GM19372 (cell line): ENCODE results near the gene CFAP298.
"Not testable (repeated sequence)": the region's sequence is repeated elsewhere in the genome, so short reads cannot be mapped to it uniquely, and the experiment has no call there.

ENCODE experiments used
- ATAC-seq: cut with Tn5 transposase; IDR thresholded peaks from one replicate; pipeline ENCODE4 v1.9.1; 2021; ENCODE audit warnings: mild to moderate bottlenecking, low read depth, moderate library complexity; ENCODE audit not compliant: unreplicated experiment

Gene CFAP298, protein sequence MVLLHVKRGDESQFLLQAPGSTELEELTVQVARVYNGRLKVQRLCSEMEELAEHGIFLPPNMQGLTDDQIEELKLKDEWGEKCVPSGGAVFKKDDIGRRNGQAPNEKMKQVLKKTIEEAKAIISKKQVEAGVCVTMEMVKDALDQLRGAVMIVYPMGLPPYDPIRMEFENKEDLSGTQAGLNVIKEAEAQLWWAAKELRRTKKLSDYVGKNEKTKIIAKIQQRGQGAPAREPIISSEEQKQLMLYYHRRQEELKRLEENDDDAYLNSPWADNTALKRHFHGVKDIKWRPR

DNA sequence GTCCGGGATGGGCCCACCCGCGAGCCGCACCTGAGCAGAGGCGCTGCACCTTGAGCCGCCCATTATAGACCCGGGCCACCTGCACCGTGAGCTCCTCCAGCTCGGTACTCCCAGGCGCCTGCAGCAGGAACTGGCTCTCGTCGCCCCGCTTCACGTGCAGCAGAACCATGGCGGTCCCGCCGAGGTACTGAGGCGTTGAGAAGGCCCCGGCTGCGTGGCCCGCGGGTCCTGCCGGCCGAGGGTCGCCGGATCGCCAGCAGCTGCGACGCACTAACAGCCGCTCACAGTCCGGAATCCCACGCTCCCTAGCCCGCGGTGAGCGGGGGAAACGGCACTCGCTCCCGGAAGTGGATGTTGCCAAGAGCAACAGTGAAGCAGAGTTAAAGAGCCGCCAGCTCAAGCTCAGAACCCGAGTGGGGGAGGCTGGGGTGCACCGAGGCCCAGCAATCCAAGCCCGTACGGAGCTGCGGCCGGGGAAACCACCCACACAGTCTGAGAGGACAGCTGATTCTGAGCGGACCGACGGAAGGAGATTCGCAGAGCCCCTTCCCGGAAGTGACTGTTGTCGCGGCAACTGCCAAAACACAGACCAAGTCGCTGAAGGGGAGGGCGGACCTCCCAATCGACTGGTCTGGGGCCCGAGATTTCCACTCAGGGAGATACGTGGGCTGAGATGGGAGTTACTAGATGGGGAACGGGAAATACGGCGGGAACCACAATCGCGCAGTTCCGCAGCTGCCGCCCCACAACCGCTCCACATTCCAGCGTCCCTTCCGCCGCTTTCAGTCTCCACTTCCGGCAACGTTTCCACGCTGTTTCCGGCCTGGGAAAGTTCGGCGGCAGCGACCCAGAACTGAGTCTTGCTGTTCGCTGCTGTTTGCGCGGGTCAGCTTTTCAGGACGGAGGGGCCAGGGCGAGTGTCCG, at the start of gene CFAP298:
CFAP298 (minus strand) TSS at position 303 of the 924 bp plus-strand sequence; CDS start at position 169, 134 bp downstream.
- peak; percentile 87 for ATAC-seq

DNA sequence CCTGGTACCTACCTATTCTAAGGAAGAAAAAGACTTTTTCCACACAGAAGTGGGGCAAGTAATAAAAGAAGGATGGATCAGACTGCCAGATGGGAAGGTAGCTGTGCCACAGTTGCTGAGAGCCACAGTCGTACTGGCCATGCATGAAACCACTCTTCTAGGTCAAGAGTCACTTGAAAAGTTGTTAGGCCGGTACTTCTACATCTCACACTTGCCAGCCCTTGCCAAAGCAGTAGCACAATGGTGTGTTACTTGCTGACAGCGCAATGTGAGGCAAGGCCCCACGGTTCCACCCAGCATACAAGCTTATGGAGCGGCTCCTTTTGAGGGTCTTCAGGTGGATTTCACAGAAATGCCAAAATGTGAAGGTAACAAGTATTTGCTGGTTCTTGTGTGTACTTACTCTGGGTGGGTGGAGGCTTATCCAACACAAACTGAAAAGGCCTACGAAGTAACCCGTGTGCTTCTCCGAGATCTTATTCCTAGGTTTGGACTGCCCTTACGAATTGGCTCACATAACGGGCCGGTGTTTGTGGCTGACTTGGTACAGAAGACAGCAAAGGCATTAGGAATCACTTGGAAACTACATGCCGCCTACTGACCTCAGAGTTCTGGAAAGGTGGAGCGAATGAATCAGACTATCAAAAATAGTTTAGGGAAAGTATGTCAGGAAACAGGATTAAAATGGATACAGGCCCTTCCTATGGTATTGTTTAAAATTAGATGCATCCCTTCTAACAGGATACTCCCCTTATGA, 49.0 kb upstream of the CFAP298 start:
- not testable (repeated sequence) for ATAC-seq

DNA sequence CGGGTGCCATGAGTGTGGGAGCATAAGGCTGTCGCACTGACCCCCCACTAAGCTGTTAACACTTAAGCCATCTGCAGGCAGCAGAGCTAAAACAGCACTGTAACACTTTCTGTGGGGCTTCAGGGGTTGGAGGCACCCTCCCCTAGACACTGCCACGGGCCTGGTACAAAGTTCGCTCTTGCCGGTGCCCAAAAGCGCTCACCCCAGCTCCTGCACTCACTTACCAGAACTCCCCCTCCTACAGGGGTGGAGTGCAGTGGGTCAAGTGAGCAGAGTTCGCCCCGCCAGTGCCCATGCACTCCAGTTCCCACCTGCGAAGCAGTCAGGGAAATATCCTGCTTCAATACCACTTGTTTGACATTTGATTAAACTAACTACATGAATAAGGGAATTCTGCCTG, 46.3 kb upstream of the CFAP298 start:
- ATAC-seq = no peak

DNA sequence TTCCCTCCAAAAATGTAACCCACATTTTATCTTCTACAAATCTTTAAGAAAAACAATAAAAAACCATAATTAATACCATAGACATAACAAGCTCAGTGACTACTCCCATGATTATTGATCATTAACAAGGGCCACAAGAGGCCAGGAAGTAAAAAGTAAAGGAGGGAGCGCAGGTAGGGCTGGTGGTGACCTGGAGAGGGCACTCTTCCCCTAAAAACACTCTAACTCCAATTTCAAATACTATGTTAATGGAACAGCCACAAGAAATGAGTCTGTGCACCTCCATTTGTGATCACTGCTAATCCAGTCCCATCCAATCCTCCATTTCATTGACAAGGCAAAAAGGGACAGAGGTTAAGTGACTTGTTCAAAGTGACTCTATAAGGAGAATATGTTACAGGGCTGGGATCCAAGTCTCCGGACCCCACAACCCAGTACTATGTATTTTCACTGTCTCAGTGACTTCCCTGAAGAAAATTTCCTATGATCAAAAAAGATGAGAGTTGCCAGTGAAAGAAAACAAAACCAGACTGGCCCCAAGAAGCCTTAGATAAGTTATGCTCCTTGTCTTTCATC, 41.2 kb upstream of the CFAP298 start:
- no peak for ATAC-seq

DNA sequence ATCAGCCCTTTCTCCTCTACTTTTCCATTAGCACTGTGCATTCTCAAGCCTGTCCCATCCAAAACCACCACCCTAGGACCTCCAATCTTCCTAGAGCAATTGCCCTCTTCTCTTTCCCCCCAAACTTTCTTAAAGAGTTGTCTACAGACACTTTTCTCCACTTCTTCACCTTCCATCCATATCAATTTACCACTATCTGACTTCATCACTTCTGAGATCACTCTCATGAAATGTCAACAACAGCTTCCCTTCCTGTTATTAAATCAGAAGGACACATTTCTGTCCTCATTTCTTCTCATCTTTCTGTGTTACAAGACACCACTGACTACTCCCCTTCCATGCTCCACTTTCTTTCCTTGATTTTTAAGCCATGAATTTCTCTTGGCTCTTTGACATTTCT, 36.0 kb upstream of the CFAP298 start:
- ATAC-seq = no peak

DNA sequence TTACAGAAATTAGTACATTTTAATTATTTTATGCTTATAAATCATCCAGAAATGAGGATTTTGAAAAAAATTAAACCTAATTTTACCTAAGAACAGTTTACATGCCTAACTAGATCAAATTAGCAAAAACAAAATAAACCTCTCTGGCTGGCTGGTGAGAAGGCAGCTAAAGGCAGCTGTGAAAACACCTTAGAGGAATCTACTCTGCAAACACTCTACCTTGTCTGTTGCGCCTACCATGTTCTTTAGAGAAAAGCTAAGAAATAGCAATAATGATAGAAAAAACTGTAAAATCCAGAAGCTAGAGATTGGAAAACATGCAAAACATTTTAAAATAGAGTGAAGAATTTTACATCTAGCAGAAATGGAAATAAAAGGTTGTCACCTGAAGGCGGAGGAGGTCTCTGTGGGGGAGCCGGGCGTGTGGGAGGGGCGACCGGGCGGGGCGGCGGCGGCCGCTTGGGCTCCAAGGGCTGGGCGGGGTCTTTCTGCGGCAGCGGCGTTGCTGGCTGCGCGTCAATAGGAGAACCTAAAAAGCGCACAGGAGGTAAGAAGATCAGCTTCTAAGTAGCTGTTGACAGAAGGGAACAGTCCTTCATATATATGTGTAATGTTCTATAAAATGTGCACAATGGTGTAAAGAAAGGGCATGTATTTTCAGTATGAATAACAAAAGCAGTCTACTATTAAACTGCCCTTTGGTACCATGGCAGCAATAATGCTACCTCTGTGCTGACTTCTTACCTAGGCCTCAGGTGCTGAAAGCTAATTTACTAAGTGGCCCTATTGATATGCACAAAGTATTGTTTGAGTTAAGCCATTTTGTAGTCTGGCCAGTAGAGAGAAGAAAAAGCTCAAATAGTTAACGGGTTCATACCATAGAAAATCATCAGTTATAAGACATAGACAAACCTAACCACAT, 33.3 kb upstream of the CFAP298 start:
- ATAC-seq = no peak

DNA sequence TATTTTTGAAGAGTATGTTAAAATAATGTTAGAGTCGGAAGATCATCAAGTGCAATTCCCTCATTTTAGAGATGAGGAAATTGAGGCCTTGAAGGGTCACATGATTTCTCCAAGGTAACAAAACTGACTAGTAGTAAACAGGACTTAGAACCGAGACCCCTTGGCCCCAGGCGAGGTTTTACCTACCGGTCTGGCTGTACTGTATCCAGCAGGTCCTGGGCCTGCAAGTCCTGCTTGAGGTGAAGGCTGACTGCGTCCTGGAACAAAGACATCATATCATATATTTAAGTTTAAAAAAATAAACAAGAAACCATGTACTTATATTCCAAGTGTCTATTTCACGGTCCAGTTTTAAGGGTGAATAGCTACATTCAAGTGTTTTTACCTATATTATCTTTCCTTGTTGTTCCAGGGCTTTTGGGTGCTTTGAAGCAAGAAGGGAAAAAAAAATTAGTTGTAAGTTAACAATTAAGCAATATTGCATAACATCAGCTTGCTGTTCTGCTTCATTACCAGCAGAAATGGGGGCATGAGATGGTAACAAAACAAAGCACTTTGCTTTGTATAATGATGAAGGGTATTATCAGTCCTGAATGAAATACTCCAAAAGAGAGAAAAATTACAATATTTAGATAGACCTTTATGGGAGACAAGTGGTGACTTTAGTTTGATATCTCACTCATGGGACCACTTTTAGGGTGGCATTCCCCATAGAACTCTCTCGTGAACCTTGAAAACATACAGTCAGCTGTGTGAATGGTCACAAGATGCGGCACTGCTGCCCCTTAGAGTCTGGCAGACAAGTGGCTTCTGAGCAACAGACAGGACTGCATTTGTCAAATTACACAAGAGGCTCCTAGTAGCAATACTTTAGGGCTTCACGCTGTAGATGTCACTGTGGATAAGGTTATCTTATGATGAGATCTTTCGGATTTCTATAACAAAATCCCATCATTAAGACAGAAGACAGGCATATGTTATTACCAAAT, 29.8 kb upstream of the CFAP298 start:
- no peak for ATAC-seq

DNA sequence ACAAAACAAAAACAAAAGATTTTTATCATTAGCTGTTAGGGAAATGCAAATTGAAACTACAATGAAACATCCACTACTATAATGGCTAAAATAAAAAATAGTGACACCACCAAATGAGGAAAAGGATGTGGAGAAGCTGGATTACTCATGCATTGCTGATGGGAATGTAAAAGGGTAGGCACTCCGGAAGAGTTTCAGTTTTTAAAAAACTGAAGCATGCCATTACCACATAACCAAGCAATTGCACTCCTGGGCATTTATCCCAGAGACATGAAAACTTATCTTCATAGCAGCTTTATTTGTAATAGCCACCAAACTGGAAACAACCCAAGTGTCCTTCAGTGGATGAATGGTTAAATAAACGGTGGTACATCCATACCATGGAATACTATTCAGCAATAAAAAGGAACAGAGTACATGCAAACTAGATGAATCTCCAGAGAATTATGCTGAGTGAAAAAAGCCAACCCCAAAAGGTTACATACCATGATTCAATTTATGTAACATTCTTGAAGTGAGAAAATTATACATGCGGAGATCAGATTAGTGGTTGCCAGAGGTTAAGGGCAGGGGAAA, 14.5 kb upstream of the CFAP298 start:
- no peak for ATAC-seq

DNA sequence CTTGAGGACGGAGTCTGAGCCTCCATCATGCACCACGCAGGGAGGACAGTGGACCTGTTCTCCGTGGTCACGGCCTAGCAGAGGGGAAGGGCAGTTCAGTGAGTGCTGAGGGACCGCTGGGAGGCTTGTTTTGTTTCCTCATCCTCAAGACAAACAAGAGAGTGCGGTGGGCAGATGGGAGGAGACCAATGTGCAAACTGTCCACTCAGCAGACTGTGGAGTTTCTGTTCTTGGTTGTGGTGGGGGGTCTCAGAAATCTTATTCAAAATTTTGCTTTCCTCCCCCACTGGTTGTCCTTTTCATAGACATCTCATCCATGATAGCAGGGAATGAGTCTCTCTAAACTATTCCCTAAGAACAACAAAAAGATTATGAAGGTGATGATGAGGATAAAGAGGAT, 6.0 kb upstream of the CFAP298 start:
- not testable (repeated sequence) for ATAC-seq

DNA sequence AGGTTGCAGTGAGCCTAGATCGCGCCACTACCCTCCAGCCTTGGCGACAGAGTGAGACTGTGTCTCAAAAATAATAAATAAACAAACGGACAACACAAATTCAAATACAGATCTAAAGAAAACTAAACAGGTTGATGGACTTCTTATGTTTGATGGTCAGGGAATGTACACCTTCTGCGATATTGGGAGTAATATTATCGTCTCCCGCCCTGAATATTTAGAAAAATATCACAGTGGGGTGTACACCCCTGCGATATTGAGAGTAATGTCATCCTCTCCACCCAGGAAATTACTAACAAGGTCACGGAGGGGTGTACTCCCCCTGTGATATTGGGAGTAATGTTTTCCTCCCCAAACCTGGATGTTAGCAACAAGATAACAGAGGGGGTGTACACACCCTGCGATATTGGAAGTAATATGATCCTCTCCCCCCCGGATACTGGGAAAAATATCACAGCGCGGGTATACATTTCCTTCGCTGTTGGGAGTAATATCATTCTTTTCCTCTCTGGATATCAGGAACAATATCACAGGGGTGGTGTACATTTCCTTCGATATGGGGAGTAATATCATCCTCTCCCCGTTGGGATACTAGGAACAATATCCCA, 1.4 kb upstream of the CFAP298 start:
- no peak for ATAC-seq

DNA sequence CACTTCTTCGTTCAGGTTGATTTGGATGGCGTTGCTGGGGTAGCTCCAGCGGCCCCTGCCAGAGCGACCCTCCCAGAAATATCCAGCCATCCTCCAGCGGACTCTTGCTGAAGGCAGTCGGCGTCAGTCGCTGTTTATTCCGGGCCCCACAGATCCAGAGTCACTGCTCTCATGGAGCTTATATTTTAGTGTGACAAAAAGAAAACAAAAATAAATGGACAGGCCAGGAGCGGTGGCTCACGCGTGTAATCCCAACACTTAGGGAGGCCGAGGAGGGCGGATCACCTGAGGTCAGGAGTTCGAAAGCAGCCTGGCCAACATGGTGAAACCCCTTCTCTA, 791 bp upstream of the CFAP298 start:
- no peak for ATAC-seq

DNA sequence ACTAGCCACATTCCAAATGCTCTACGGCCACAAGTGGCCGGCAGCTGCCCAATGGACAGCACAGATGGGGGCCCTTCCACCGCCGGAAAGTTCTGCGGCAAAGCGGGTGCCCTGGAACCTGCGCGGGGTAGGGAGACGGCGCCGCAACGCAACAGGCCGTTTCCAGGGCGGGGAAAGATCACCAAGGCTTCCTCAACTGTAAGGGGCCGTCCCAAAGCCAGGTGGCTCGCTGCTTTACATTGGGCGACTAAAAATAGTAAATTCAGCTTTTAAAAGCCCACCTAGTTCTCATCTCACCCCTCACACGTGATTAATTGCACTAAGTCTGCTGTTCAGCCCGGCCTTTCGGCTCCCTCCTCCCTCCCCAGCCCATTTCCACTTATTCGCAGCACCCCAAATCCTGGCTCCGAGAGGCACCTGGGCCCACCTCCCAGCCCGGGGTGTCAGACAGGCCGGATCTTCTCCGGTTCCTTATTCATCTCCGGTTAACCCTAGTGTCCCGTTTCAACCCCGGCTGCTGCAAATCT, 643 bp downstream of the CFAP298 start:
- ATAC-seq = peak; percentile 22

DNA sequence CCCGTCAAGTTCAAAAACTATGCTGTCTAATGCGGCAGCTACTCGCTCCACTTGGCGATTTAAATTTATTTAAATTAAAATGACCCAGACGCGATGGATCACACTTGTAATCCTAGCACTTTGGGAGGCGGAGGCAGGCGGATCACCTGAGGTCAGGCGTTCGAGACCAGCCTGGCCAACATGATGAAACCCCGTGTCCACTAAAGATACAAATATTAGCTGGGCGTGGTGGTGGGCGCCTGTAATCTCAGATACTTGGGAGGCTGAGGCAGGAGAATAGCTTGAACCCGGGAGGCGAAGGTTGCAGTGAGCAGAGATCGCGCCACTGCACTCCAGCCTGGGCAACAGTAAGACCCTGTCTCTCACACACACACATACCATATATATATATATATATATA, 1.2 kb downstream of the CFAP298 start:
- ATAC-seq = not testable (repeated sequence)

DNA sequence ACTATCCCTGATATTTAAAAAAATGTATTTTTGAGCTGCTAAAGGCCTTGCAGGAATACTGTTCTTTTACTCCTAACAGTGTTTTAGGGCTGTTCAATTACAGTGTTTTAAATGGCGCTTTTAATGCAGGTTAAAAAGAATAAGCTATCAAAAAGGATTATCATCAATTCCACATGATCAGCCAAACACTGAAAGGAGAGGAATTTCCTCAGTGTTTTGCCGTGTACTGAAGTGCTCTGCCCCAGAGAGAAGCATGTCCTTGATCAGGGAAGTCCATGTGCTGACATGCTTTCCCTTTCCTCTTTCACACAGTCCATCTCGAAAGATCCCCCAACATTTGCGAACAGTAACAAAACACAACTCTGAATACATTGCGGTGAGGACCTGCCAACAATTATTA, 3.3 kb downstream of the CFAP298 start:
- no peak for ATAC-seq

DNA sequence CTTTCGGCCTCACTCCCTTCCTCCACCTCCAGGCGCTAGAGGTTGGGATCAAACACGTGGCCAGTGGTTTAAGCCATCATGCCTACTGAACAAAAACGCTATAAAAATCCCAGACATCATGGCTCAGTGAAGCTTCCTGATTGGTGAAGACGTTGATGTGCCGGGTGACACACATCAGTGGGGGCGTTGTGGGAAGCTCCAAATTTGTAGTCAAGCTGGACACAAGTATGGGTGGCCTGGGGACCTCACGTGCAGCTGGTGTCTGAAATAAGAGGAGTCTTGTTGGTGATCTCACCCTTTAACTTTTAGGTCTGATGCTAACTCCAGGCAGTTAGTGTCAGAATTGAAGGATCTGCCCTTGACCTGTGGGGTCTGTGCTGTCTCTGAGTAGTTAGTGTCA, 6.7 kb downstream of the CFAP298 start:
- ATAC-seq = no peak

DNA sequence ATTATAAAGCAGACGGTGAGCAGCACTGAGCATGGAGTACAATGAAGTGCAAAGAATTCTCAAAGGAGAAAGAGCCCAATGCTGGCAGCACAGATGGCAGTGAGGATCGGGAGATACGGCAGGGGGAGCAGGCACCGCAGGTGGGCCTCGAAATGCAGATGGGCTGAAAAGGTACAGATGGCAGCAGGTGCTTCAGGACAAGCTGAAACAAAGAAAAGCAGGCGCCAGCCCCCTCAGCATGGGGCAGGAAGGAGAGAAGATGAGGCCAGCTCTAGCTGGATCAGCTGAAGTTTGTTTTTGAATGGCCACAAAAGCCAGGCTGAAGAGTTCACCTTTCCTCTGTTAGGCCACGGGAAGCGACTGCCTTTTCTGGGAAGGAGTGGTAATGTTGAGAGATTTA, 7.7 kb downstream of the CFAP298 start:
- no peak for ATAC-seq

DNA sequence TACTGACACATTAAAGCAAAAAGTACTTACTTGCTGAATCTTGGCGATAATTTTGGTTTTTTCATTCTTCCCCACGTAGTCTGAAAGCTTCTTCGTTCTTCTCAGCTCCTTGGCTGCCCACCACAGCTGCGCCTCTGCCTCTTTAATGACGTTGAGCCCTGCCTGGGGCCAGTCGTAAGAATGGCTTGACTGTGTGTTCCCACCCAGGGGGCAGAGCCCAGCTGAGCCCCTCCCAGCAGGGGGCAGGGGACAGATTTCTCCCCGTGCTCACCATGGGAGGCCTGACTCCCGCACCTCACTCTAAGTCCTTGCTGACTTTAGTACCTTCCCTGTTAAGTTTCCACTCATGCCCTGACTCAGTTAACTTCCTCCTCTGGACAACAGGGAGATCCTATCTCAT, 9.0 kb downstream of the CFAP298 start:
- no peak for ATAC-seq

DNA sequence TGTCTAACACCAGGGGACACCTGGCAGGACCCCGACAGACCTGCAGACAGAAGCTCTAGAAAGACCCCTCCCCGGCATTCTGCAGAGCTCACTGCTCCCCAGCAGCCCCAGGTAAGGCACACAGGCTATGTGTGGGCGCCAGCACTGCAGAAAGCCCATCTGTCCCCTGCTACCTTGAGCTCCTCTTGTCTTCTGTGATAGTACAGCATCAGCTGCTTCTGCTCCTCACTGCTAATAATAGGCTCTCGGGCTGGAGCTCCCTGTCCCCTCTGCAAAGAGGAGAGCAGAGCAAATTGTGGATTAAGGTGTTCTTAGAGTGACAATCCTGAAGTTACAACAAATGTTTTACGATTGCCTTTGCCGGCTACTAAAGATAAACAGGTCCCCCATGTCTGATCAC, 10.1 kb downstream of the CFAP298 start:
- no peak for ATAC-seq
